ENCODE results near the gene SYTL1. TPM values are rescaled to one million over a fixed set of nuclear protein-coding genes. Genes with fewer than 3 reads are reported as not detected.

The SYTL1 gene
- total and polyA plus RNA-seq, 9 of the 15 experiments (the other 6 are each of a cell fraction or from before 2014, with no cell fraction given): 0.04 to 9.3 (median 1.7) TPM

GRCh38 chr1:27383039-27383605 lies 41.3 kb downstream of the SYTL1 start, which contains the start of gene CD164L2 (continued):
- TF ChIP-seq SIN3A (IDR thresholded peaks at IDR 0.05; ENCODE audit: borderline replicate concordance in 2 of 2, control insufficient read depth in 1 of 2, low read depth in 2 of 2, low read length in 2 of 2) (peak in 1 of 2 experiments; percentile 32; a peak in 1 of 4 replicates), NEUROD1 (IDR thresholded peaks at IDR 0.05; ENCODE audit: borderline replicate concordance, low read depth, low read length, partially characterized antibody) (peak; percentile 28), EGR1 (conservative IDR thresholded peaks at IDR 0.05) (peak; percentile 30; the same call in 1 of the 2 replicates), ZFPM2 (CRISPR knock-in tag; IDR thresholded peaks at IDR 0.05) (no peak), ZBTB7A (IDR thresholded peaks at IDR 0.05; ENCODE audit: borderline replicate concordance, control insufficient read depth, low read depth, low read length) (peak; percentile 63; the same call in 1 of the 2 replicates), POLR2G (IDR thresholded peaks at IDR 0.05; ENCODE audit: low read depth, low read length) (peak; percentile 66), FOXK2 (conservative IDR thresholded peaks at IDR 0.05 in 1 of 2, IDR thresholded peaks at IDR 0.05 in 1 of 2; ENCODE audit: low read depth in 2 of 2) (no peak), ZNF224 (CRISPR knock-in tag; IDR thresholded peaks at IDR 0.05) (no peak), MIER1 (IDR thresholded peaks at IDR 0.05; ENCODE audit: low read depth) (no peak), DACH1 (IDR thresholded peaks at IDR 0.05; ENCODE audit: partially characterized antibody) (no peak), TEAD4 (IDR thresholded peaks at IDR 0.05; ENCODE audit: low read length) (no peak), TEAD4 (CRISPR knock-in tag; IDR thresholded peaks at IDR 0.05; ENCODE audit: borderline replicate concordance) (no peak), ZNF41 (CRISPR knock-in tag; conservative IDR thresholded peaks at IDR 0.05) (no peak), CBX5 (IDR thresholded peaks at IDR 0.05; ENCODE audit: borderline replicate concordance, low read depth) (no peak), TRIM24 (IDR thresholded peaks at IDR 0.05) (no peak), KDM5B (IDR thresholded peaks at IDR 0.05; ENCODE audit: insufficient replicate concordance, low read depth, low read length) (peak; percentile 46), ZBTB33 (CRISPR knock-in tag; IDR thresholded peaks at IDR 0.05) (no peak)

Measured in K562 (cell line).